Measurements from ENCODE around the gene LRPAP1.

LRPAP1 gene

GRCh38 chr4:3502941-3503936 lies 29.0 kb downstream of the LRPAP1 start:
- H4K20me1 ChIP-seq: peaks cover 78 to 100% (median 98%) of the 10 kb centered on the region in 11 experiments
- no peaks in the 10 kb centered on the region for H3K9me3 ChIP-seq (replicated peaks in 1 of 11)
- no peak overlapping the region for H3K4me3 ChIP-seq
- peaks cover 52 to 81% (median 68%) of the 10 kb centered on the region in 11 experiments for H3K36me3 ChIP-seq
- no peak overlapping the region for H3K9ac ChIP-seq
- no peak overlapping the region for H3K4me2 ChIP-seq
- no peak overlapping the region for H3K27ac ChIP-seq
- peaks cover 0 to 12% (median 3%) of the 10 kb centered on the region in 10 experiments; a peak in 5 of 20 replicates for H3K4me1 ChIP-seq
- no peaks in the 10 kb centered on the region for H3K27me3 ChIP-seq
- TF ChIP-seq Cebpa-rat (IDR thresholded peaks at IDR 0.05): no peak

GRCh38 chr4:3501825-3502425 lies 30.3 kb downstream of the LRPAP1 start:
- H3K36me3 ChIP-seq: peaks cover 38 to 69% (median 55%) of the 10 kb centered on the region in 11 experiments
- no peak overlapping the region for H3K9ac ChIP-seq
- peaks cover 0 to 17% (median 8%) of the 10 kb centered on the region in 10 experiments; a peak in 8 of 20 replicates for H3K4me1 ChIP-seq
- H3K27ac ChIP-seq: no peak overlapping the region
- H4K20me1 ChIP-seq: peaks cover 71 to 100% (median 99%) of the 10 kb centered on the region in 11 experiments
- no peak for TF ChIP-seq Cebpa-rat (IDR thresholded peaks at IDR 0.05)
- no peak overlapping the region for H3K4me2 ChIP-seq
- no peak overlapping the region for H3K4me3 ChIP-seq
- H3K9me3 ChIP-seq (replicated peaks in 1 of 11): no peaks in the 10 kb centered on the region
- peaks cover 0 to 6% (median 0%) of the 10 kb centered on the region in 11 experiments; a peak in 3 of 22 replicates for H3K27me3 ChIP-seq

DNA sequence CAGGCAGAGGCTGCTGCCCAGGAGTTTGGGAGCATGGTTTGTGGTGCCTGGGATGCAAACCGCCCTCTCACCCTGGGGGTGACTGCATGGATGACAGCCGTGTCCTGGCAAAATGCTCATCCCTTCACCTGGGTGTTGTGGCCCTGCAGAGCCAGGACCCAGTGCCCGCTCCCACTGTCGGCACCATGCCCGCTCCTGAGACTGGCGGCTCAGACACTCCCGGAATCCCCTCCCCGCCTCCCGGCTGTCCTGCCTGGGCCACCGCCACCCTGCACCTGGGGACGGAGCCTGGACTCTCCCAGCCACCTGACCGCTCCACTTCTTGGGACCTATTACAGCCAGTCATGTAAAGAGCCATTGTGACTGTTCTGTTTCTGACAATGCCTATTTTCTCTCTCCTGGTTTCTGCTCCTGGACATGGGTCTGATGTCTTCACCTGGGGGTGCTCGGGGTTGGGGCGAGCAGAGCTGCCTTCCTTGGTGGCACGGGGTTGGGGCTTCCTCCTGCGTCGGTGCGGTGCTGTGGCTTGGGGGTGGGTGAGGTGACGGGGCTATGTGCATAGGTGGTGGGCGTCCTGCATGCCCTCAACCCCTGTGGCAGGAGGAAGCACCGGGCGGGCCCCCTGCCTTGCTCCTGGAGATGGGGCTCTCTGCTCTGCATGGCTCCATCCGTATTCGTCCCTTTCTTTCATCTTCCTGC lies 30.9 kb downstream of the LRPAP1 start:
- no peak overlapping the region for H3K4me3 ChIP-seq
- H3K36me3 ChIP-seq: peaks cover 32 to 62% (median 49%) of the 10 kb centered on the region in 11 experiments
- no peak for TF ChIP-seq Cebpa-rat (IDR thresholded peaks at IDR 0.05)
- peaks cover 3 to 13% (median 4%) of the 10 kb centered on the region in 11 experiments; a peak in 12 of 22 replicates for H3K27me3 ChIP-seq
- H4K20me1 ChIP-seq: peaks cover 66 to 100% (median 97%) of the 10 kb centered on the region in 11 experiments
- no peak overlapping the region for H3K9ac ChIP-seq
- H3K4me1 ChIP-seq: peaks cover 0 to 22% (median 11%) of the 10 kb centered on the region in 10 experiments; a peak in 14 of 20 replicates
- H3K9me3 ChIP-seq (replicated peaks in 1 of 11): no peaks in the 10 kb centered on the region
- no peak overlapping the region for H3K27ac ChIP-seq
- H3K4me2 ChIP-seq: no peak overlapping the region

- Histone ChIP-seq H3K4me2 (no peak overlapping the region), H3K27ac (no peak overlapping the region), H3K9me3 (replicated peaks in 1 of 11) (no peaks in the 10 kb centered on the region), H3K27me3 (peaks cover 5 to 19% (median 10%) of the 10 kb centered on the region in 11 experiments; a peak in 14 of 22 replicates), H3K4me3 (no peak overlapping the region), H3K9ac (no peak overlapping the region), H3K36me3 (peaks cover 26 to 56% (median 42%) of the 10 kb centered on the region in 11 experiments), H4K20me1 (peaks cover 60 to 100% (median 96%) of the 10 kb centered on the region in 11 experiments), H3K4me1 (peaks cover 0 to 28% (median 17%) of the 10 kb centered on the region in 10 experiments; a peak in 14 of 20 replicates)
- TF ChIP-seq Cebpa-rat (IDR thresholded peaks at IDR 0.05): no peak
Observed at GRCh38 chr4:3500634-3501101, 31.6 kb downstream of the LRPAP1 start.

GRCh38 chr4:3500111-3500510 lies 32.1 kb downstream of the LRPAP1 start:
- Histone ChIP-seq H3K27ac (no peak overlapping the region), H3K36me3 (peaks cover 20 to 51% (median 37%) of the 10 kb centered on the region in 11 experiments), H4K20me1 (peaks cover 55 to 100% (median 96%) of the 10 kb centered on the region in 11 experiments), H3K27me3 (peaks cover 7 to 25% (median 13%) of the 10 kb centered on the region in 11 experiments; a peak in 14 of 22 replicates), H3K9me3 (replicated peaks in 1 of 11) (no peaks in the 10 kb centered on the region), H3K4me1 (peaks cover 0 to 34% (median 18%) of the 10 kb centered on the region in 10 experiments; a peak in 15 of 20 replicates), H3K9ac (no peak overlapping the region), H3K4me2 (no peak overlapping the region), H3K4me3 (no peak overlapping the region)
- no peak for TF ChIP-seq Cebpa-rat (IDR thresholded peaks at IDR 0.05)

DNA sequence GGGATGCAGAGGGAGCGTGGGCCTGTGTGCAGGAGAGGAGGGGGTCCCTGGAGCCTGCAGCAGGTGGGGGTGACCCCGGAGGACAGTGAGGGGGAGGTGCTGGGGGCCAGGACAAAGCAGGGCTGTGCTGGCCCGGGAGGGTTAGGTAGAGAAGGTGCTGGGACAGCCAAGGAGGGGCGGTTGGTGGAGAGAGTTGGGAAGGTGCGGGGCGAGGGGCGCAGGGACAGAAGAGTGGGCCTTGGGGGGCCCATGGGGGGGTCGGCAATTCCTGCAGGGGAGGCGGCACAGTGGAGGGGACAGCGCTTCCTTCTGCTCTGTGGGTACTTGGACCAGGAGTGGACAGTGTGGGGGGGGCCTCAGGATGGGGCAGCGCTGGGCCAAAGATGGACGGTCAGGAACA lies 32.5 kb downstream of the LRPAP1 start:
- Histone ChIP-seq H3K36me3 (peaks cover 16 to 47% (median 33%) of the 10 kb centered on the region in 11 experiments; a peak in 21 of 22 replicates), H3K4me1 (peaks cover 3 to 38% (median 20%) of the 10 kb centered on the region in 10 experiments; a peak in 17 of 20 replicates), H3K4me2 (no peak overlapping the region), H3K27me3 (peaks cover 7 to 29% (median 13%) of the 10 kb centered on the region in 11 experiments; a peak in 15 of 22 replicates), H3K9me3 (replicated peaks in 1 of 11) (no peaks in the 10 kb centered on the region), H4K20me1 (peaks cover 51 to 100% (median 94%) of the 10 kb centered on the region in 11 experiments), H3K9ac (no peak overlapping the region), H3K27ac (no peak overlapping the region), H3K4me3 (no peak overlapping the region)
- no peak for TF ChIP-seq Cebpa-rat (IDR thresholded peaks at IDR 0.05)

DNA sequence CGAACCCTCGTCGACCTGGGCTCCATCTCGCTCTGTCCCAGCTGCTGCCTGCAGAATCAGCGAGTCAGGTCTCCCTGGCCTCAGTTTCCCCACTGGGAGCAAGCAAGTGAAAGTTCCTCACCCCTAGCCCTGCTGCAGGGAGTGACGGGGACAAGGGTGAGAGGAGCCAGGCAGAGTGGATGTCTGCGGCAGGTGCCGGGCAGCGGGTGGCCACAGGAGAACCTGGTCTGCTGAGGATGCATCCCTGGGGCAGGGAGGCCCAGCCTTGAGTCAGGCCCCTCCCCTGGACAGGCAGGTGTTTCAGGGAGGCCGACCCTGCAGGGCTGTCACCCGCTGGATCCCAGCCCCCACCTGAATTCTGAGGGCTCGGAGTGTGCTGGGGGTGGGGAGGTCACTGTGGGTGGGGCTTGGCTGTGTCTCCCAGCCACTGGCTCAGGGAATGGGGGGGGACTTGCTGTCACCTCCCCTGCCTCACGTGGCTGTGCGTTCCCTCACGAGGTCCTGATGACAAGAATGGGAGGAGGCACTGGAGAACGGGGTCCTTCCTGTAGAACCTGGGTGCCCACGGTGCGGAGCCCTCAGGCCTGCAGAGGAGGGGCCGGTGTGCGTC lies 33.2 kb downstream of the LRPAP1 start:
- no peak overlapping the region for H3K4me3 ChIP-seq

GRCh38 chr4:3498407-3498806 lies 33.8 kb downstream of the LRPAP1 start:
- H3K9me3 ChIP-seq (replicated peaks in 1 of 11): no peaks in the 10 kb centered on the region
- H3K27ac ChIP-seq: no peak overlapping the region
- H4K20me1 ChIP-seq: peaks cover 38 to 100% (median 90%) of the 10 kb centered on the region in 11 experiments
- H3K9ac ChIP-seq: no peak overlapping the region
- H3K4me2 ChIP-seq: no peak overlapping the region
- peaks cover 7 to 42% (median 22%) of the 10 kb centered on the region in 11 experiments; a peak in 18 of 22 replicates for H3K27me3 ChIP-seq
- no peak overlapping the region for H3K4me3 ChIP-seq
- no peak for TF ChIP-seq Cebpa-rat (IDR thresholded peaks at IDR 0.05)
- peaks cover 8 to 34% (median 22%) of the 10 kb centered on the region in 11 experiments; a peak in 21 of 22 replicates for H3K36me3 ChIP-seq
- peaks cover 10 to 51% (median 33%) of the 10 kb centered on the region in 10 experiments; a peak in 17 of 20 replicates for H3K4me1 ChIP-seq

More for the DNA sequence above, 33.2 kb downstream of the LRPAP1 start:
- Histone ChIP-seq H3K9ac (no peak overlapping the region), H3K27me3 (peaks cover 7 to 36% (median 18%) of the 10 kb centered on the region in 11 experiments; a peak in 18 of 22 replicates), H3K9me3 (replicated peaks in 1 of 11) (no peaks in the 10 kb centered on the region), H3K36me3 (peaks cover 14 to 40% (median 28%) of the 10 kb centered on the region in 11 experiments; a peak in 21 of 22 replicates), H3K4me2 (no peak overlapping the region), H3K4me1 (peaks cover 10 to 45% (median 27%) of the 10 kb centered on the region in 10 experiments; a peak in 17 of 20 replicates), H4K20me1 (peaks cover 44 to 100% (median 92%) of the 10 kb centered on the region in 11 experiments), H3K27ac (no peak overlapping the region)
- TF ChIP-seq Cebpa-rat (IDR thresholded peaks at IDR 0.05): no peak
